ENCODE results near the gene SEMA3D.

DNA sequence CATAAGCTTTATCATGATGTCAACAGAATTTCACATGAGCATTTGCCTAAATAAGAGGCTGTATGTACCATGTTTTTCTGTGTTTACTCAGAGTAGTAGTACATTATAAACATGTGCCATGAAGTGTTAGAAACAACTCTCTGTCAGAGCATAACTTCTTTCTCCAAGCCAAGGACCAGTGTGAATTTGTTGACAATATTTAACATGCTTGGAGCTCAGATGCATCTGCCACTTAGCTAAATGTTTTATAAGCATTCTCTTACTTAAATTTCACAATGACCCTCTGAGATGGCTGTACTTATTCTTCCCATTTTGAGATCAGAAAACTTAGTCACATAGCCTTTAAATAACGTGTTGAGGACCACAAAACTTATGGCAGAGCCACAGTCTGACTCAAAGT is 105.0 kb downstream of the SEMA3D start:
- TF ChIP-seq, protein P1, sequence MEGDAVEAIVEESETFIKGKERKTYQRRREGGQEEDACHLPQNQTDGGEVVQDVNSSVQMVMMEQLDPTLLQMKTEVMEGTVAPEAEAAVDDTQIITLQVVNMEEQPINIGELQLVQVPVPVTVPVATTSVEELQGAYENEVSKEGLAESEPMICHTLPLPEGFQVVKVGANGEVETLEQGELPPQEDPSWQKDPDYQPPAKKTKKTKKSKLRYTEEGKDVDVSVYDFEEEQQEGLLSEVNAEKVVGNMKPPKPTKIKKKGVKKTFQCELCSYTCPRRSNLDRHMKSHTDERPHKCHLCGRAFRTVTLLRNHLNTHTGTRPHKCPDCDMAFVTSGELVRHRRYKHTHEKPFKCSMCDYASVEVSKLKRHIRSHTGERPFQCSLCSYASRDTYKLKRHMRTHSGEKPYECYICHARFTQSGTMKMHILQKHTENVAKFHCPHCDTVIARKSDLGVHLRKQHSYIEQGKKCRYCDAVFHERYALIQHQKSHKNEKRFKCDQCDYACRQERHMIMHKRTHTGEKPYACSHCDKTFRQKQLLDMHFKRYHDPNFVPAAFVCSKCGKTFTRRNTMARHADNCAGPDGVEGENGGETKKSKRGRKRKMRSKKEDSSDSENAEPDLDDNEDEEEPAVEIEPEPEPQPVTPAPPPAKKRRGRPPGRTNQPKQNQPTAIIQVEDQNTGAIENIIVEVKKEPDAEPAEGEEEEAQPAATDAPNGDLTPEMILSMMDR (IDR thresholded peaks at IDR 0.05), result no peak
- TF ChIP-seq EZH2 (IDR thresholded peaks at IDR 0.05; ENCODE audit: borderline replicate concordance, insufficient read depth, low read depth, low read length, poor library complexity, severe bottlenecking), result no peak

Data from B cell (primary cell).